ENCODE results near the gene ARFGEF2.

DNA sequence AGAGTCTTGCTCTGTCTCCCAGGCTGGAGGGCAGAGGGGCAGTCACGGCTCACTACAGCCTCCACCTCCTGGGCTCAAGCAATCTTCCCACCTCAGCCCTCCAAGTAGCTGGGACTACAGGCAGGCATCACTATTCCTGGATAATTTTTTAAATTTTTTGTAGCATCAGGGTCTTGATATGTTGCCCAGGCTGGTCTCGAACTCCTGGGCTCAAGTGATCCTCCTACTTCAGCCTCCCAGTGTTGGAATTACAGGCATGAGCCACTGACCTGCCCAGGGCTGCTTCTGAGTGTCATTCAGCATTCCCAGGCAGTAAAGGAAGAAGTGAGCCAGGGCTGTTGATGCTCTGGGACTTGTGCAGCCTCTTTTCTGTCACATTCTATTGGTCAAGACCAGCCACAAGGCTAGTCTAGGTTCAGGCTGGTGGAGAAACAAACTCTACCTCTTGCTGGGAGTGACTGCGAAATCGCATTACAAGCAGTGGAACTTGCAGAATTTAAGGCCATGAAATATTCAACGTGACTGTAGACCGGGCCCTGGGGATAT is 2.1 kb upstream of the ARFGEF2 start:
- TF ChIP-seq POLR2A (IDR thresholded peaks at IDR 0.05; ENCODE audit: low read length) (no peak), GATA1 (IDR thresholded peaks at IDR 0.05; ENCODE audit: low read depth, low read length) (no peak)

Measured in erythroblast (primary cell).